HL-60 (cell line): ENCODE data around the gene ARSK.

ENCODE experiments used
- POLR2AphosphoS5 ChIP-seq: IDR thresholded peaks from 2 replicates; pipeline ENCODE4 v1.6.1; 2012; ENCODE audit warnings: low read depth
- TF ChIP-seq, protein P1 (sequence below): IDR thresholded peaks from one replicate; pipeline ENCODE4 v1.5.1; 2011; ENCODE audit warnings: low read length, control low read depth, inconsistent platforms; ENCODE audit not compliant: insufficient read depth

DNA sequence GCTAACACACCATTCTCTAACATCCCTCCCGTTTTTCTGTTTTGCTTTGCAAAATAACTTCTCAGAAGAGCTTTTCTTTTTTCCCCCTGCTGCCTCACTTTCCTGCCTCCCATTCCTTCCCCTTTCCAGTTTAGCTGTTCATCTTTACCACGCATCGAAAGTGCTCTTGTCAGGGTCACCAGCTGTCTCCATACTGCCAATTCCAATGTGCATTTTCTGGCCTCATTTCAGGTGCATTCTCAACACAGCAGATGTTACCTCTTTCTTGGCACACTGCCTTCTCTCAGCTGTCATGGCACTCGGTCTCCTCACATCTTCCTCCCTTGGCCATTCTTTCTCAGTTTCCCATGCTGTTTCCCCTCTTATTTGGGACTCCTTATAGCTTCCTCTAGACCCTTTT is 9.5 kb downstream of the ARSK start:
- TF ChIP-seq, protein P1, sequence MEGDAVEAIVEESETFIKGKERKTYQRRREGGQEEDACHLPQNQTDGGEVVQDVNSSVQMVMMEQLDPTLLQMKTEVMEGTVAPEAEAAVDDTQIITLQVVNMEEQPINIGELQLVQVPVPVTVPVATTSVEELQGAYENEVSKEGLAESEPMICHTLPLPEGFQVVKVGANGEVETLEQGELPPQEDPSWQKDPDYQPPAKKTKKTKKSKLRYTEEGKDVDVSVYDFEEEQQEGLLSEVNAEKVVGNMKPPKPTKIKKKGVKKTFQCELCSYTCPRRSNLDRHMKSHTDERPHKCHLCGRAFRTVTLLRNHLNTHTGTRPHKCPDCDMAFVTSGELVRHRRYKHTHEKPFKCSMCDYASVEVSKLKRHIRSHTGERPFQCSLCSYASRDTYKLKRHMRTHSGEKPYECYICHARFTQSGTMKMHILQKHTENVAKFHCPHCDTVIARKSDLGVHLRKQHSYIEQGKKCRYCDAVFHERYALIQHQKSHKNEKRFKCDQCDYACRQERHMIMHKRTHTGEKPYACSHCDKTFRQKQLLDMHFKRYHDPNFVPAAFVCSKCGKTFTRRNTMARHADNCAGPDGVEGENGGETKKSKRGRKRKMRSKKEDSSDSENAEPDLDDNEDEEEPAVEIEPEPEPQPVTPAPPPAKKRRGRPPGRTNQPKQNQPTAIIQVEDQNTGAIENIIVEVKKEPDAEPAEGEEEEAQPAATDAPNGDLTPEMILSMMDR = no peak
- TF ChIP-seq POLR2AphosphoS5 = no peak
